Kidney (tissue), 14 donors: ENCODE data around the gene DIDO1. TPM values are rescaled to one million over a fixed set of nuclear protein-coding genes. Genes with fewer than 3 reads are reported as not detected.

ENCODE experiments used
- DNase-seq, 5 donors: peaks; one replicate each; pipeline ENCODE4 v3.0.0-alpha.2; 2013 to 2020
- FAIRE-seq: peaks from 2 replicates; lab custom pipeline; 2012; peaks lifted over from hg19 to GRCh38; lab: Jason Lieb, UNC
- H3K27ac ChIP-seq, 2 donors: one replicate each; pipeline ENCODE4 v1.7.0; 2013; ENCODE audit warnings: low read depth in 2 of 2, low read length in 2 of 2, inconsistent platforms in 1 of 2
- H3K27me3 ChIP-seq: one replicate; pipeline ENCODE4 v1.7.1; 2013; ENCODE audit warnings: low read length, inconsistent platforms; ENCODE audit not compliant: control insufficient read depth, insufficient read depth
- H3K36me3 ChIP-seq, 3 donors: one replicate each; pipeline versions ENCODE4 v1.7.0 to v1.7.1; 2013; ENCODE audit warnings: low read length in 3 of 3, control low read depth in 1 of 3, inconsistent platforms in 1 of 3; ENCODE audit not compliant: insufficient read depth in 3 of 3, control insufficient read depth in 2 of 3
- H3K4me1 ChIP-seq, 3 donors: one replicate each; pipeline versions ENCODE4 v1.7.0 to v1.7.1; 2013; ENCODE audit warnings: low read length in 3 of 3, inconsistent platforms in 1 of 3, low read depth in 1 of 3; ENCODE audit not compliant: control insufficient read depth in 2 of 3, insufficient read depth in 2 of 3
- H3K4me3 ChIP-seq, 3 donors: one replicate each; pipeline versions ENCODE4 v1.7.0 to v1.8.1; 2013; ENCODE audit warnings: low read length in 3 of 3, control low read depth in 1 of 3, inconsistent platforms in 1 of 3
- H3K9ac ChIP-seq, 3 donors: one replicate each; pipeline versions ENCODE4 v1.7.0 to v1.7.1; 2013; ENCODE audit warnings: low read length in 3 of 3, control low read depth in 1 of 3, inconsistent platforms in 1 of 3
- H3K9me3 ChIP-seq, 3 donors: one replicate each; pipeline versions ENCODE4 v1.7.0 to v1.7.1; 2013; ENCODE audit warnings: low read length in 3 of 3, control low read depth in 1 of 3, inconsistent platforms in 1 of 3; ENCODE audit not compliant: control insufficient read depth in 2 of 3, insufficient read depth in 1 of 3
- intact Hi-C: fragments of 100-400 bp; cut with DNase I; formaldehyde crosslinking; loops from one replicate; pipeline ENCODE4 v1.11.1; 2022
- polyA plus RNA-seq: library from polyadenylated mRNA; stranded (reverse); fragments of 350-450 nt; fragmentation: Illumina TruSeq; extraction: RNeasy Lipid Tissue Mini Kit (QIAGEN cat#74804); gene quantifications from one replicate; pipeline ENCODE4 v1.2.3, GENCODE V29; 2014; ENCODE audit warnings: low read depth, low replicate concordance; ENCODE audit not compliant: insufficient read depth
- total RNA-seq: library from RNA; stranded (reverse); fragmentation: NEBNext Ultra II Directional; extraction: Animal tissue kit (Norgen Biotek cat#: 25700); gene quantifications from one replicate; pipeline ENCODE4 v1.2.1, GENCODE V29; 2021
- TF ChIP-seq, protein P1 (sequence below): IDR thresholded peaks from 3 replicates; pipeline ENCODE4 v1.5.1; 2012; ENCODE audit warnings: mild to moderate bottlenecking, moderate library complexity, borderline replicate concordance; ENCODE audit not compliant: insufficient read depth; ENCODE audit errors: extremely low read depth
- donor health status: control.
- donor health status: control.
- donor health status: control.
- donor health status: control.
- donor health status: control.
- donor health status: DM: yes; HTN: yes; CAD: no.
- donor health status: Normal renal cell carcinoma (clear cell type).

Gene DIDO1
- total and polyA plus RNA-seq, 2 donors from 2014 or later = 23.0 to 67.9 TPM

DNA sequence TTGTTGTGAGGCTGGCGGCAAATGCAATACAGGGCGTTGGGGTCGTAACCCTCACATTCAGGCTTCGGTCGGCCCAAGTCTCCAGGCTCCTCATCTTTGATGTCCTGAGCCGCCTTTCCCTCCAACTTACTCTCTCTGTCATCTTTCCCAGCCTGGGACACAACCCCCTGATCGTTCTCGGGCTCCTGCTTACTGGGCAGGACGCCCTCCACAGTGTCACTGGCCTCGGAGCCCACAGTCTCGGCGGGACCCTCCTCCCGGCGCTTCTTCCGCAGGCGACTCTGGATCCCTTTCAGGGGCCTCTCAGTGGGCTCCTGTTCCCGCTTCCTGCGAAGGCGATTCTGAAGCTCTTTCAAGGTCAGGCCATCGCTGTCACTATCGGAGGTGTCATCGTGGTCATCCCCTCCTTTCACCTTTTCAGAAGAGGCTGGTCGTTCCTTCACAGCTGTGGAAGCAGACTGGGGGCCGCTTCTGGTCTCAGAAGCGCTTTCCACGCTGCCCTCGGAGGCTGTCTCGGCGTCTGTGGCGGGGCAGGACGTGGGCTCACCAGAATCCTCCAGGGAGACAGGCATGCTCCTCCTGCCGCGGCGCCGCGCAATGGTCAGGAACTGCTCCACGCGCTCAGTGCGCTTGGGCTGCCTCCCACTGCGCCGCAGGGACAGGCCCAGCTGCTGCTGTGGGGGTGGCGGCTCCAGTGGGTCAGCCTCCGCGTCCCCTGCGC, 15.4 kb downstream of the DIDO1 start:
- no peak overlapping the region for H3K27ac ChIP-seq
- DNase-seq (no peak), FAIRE-seq (no peak)
- intact Hi-C loops = no loop called here
- no peak overlapping the region for H3K4me3 ChIP-seq
- no peaks in the 10 kb centered on the region for H3K27me3 ChIP-seq
- peaks cover 11 to 59% (median 48%) of the 10 kb centered on the region in 3 donors for H3K36me3 ChIP-seq
- H3K4me1 ChIP-seq = peaks cover 0 to 6% (median 0%) of the 10 kb centered on the region in 3 donors
- TF ChIP-seq, protein P1, sequence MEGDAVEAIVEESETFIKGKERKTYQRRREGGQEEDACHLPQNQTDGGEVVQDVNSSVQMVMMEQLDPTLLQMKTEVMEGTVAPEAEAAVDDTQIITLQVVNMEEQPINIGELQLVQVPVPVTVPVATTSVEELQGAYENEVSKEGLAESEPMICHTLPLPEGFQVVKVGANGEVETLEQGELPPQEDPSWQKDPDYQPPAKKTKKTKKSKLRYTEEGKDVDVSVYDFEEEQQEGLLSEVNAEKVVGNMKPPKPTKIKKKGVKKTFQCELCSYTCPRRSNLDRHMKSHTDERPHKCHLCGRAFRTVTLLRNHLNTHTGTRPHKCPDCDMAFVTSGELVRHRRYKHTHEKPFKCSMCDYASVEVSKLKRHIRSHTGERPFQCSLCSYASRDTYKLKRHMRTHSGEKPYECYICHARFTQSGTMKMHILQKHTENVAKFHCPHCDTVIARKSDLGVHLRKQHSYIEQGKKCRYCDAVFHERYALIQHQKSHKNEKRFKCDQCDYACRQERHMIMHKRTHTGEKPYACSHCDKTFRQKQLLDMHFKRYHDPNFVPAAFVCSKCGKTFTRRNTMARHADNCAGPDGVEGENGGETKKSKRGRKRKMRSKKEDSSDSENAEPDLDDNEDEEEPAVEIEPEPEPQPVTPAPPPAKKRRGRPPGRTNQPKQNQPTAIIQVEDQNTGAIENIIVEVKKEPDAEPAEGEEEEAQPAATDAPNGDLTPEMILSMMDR = no peak
- no peaks in the 10 kb centered on the region for H3K9me3 ChIP-seq
- no peak overlapping the region for H3K9ac ChIP-seq

- no peak overlapping the region for H3K9ac ChIP-seq
- H3K27ac ChIP-seq = no peak overlapping the region
- TF ChIP-seq, protein P1 = no peak
- peaks cover 0 to 6% (median 0%) of the 10 kb centered on the region in 3 donors for H3K4me1 ChIP-seq
- no peaks in the 10 kb centered on the region for H3K9me3 ChIP-seq
- no peaks in the 10 kb centered on the region for H3K27me3 ChIP-seq
- no peak for FAIRE-seq
- H3K4me3 ChIP-seq = no peak overlapping the region
- intact Hi-C loops = no loop called here
- peaks cover 15 to 66% (median 55%) of the 10 kb centered on the region in 3 donors for H3K36me3 ChIP-seq
- DNase-seq = no peak
Observed at GRCh38 chr20:62910217-62910766, 16.0 kb downstream of the DIDO1 start.

- Histone ChIP-seq H3K9me3 (no peaks in the 10 kb centered on the region), H3K9ac (no peak overlapping the region), H3K36me3 (peaks cover 18 to 74% (median 61%) of the 10 kb centered on the region in 3 donors), H3K4me3 (no peak overlapping the region), H3K4me1 (no peaks in the 10 kb centered on the region), H3K27ac (no peak overlapping the region), H3K27me3 (no peaks in the 10 kb centered on the region)
- TF ChIP-seq, protein P1 = no peak
- DNase-seq (peak in 1 of 5 donors; percentile 46), FAIRE-seq (no peak)
- intact Hi-C loops = no loop called here
Observed at GRCh38 chr20:62908971-62909791, 17.1 kb downstream of the DIDO1 start.
